Prostate gland (tissue), 2 donors: ENCODE results near the gene LUC7L3.
A peak's percentile ranks its signal among the peaks of the same experiment; 100 is the strongest.

Experiments used
- POLR2A ChIP-seq: fragments of 450-650 bp; IDR thresholded peaks from one replicate; pipeline ENCODE4 v1.6.1; 2016; ENCODE audit warnings: antibody characterized with exemption, mild to moderate bottlenecking
- POLR2AphosphoS5 ChIP-seq: sonication (generic); formaldehyde crosslinking; IDR thresholded peaks from one replicate; pipeline ENCODE4 v1.6.1; 2017; ENCODE audit warnings: antibody characterized with exemption
- TF ChIP-seq, protein P1 (sequence below), 4 experiments: fragments of 200-600 bp in 2 of 4; fragments of 450-650 bp in 2 of 4; sonication (generic) in 2 of 4; IDR thresholded peaks; 1 replicate in 3 of 4; 2 replicates in 1 of 4; pipeline ENCODE4 v1.5.1; 2016 to 2019; ENCODE audit warnings: antibody characterized with exemption in 4 of 4, mild to moderate bottlenecking in 2 of 4, moderate library complexity in 2 of 4

GRCh38 chr17:50697663-50698272, 21.6 kb upstream of the LUC7L3 start:
- TF ChIP-seq, protein P1, sequence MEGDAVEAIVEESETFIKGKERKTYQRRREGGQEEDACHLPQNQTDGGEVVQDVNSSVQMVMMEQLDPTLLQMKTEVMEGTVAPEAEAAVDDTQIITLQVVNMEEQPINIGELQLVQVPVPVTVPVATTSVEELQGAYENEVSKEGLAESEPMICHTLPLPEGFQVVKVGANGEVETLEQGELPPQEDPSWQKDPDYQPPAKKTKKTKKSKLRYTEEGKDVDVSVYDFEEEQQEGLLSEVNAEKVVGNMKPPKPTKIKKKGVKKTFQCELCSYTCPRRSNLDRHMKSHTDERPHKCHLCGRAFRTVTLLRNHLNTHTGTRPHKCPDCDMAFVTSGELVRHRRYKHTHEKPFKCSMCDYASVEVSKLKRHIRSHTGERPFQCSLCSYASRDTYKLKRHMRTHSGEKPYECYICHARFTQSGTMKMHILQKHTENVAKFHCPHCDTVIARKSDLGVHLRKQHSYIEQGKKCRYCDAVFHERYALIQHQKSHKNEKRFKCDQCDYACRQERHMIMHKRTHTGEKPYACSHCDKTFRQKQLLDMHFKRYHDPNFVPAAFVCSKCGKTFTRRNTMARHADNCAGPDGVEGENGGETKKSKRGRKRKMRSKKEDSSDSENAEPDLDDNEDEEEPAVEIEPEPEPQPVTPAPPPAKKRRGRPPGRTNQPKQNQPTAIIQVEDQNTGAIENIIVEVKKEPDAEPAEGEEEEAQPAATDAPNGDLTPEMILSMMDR (IDR thresholded peaks at IDR 0.05), result peak in 1 of 4 experiments; percentile 20
- TF ChIP-seq POLR2A (no peak), POLR2AphosphoS5 (no peak)
